NCI-H2171 (cell line): ENCODE measurements around the gene PAX5.

Experiments used
- DNase-seq: peaks from one replicate; lab custom pipeline; 2025; lab: John Stamatoyannopoulos, UW

The PAX5 gene

DNA sequence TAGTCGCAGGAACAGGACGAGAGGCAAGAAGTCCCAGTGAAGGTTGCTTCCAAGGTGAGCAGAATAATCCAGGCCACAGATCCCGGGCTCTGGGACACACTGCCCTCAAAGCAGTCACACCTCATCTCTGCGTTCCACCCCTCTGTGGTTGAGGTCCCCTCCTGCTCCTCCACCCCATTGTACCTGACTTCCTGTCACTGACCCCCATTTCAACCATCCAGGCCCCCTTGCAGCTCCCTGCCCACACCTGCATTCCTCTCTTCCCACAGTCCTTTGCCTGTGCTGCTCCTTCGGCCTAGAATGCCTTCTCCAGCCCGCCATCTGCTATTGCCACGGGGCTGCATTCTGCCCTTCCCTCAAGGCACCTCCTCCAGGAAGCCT, 73.5 kb downstream of the PAX5 start:
- no peak for DNase-seq

DNA sequence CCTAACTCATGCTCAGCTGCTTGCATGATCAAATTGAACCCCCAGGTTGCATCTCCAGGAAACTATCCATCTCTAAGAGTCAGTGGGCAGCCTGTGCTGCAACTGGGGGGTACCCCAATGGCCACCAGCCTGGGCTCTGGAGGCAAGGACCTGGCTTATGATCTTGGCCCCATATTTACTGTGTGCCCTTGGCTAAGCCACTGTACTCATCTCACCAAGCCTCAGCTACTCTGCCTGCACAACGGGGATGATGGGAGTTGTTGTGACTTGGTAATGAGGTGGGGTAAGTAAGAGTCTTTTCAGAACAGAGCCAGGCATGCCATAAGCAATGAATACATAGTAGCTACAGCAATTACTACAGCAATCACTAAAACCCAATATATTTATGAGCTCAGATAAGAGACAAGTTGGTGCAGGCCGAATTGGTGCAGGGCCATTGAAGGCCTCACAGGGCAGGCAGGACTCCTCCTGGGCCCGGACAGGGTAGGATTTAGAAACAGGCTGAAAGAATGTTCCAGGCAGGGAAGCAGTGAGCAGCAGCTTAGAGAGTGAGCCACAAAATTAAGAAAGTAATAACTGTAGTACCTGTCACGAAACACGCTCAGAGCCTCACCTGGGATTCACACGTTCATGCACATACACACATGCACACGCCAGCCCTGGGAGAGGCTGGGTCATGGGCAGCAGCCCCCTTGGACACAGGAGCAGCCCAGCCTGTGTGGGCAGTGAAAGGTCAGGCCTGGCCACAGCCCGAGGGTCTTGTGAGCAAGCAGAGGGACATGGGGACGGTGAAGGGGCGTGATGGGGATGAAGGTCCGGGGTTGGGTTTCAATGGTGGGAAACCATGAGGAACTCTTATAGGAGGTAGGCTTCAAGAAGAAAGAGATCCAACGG, 74.1 kb downstream of the PAX5 start:
- DNase-seq = no peak

DNA sequence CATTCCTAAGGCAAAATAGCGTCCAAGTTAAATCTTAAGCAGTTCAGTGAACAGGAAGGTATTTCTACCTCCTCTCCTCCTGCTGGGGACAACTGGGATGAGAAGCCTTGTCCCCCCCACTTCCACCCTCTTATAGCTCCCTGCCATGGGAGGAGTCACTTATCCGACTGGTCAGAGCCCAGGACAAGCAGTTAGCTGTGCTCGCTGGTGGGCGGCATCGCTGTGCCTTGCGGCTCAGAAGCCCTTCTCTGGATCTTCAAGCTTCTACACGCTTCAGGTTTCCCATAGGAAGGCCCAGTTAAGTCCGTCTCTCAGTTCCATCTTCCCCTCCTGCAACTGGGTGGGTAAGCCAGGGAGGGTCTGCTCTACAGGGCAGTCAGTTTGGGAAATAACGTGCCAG, 77.2 kb downstream of the PAX5 start:
- DNase-seq = no peak

DNA sequence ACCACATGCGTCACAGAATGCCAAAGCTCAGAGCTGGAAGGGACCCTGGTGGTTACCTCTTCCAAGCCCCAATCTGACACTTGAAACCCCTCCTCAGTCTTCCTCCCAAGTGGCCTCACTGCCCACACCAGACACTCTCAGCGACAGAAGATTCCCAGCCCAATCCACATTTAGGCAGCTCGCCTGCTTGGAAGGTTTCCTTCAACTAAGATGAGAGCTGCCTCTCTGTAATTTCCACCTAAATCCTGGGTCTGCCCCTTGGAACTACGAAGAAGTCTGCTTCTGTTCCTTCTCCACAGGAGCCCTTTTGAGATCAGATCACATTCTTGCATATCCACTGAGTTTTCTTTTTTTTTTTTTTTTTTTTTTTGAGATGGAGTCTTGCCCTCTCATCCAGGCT, 83.7 kb downstream of the PAX5 start:
- no peak for DNase-seq

DNA sequence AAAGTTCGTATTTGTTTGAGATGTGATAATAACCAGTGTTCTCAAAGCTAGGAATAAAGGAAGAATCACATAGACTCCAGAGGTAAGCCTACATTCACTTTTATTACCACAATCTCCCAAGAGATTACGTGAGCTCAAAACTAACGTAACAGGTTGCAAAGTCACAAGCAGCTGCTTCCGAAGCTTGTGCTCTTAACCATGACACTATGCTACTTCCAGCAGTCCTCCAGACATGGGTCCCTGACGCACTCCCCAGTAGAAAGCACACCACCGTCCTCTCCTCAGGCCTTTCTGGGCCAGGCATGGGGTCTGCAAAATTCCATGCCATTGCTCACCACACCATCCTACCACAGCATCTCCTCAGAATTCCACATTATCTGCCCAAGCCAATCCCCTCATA, 84.6 kb downstream of the PAX5 start:
- DNase-seq = no peak

DNA sequence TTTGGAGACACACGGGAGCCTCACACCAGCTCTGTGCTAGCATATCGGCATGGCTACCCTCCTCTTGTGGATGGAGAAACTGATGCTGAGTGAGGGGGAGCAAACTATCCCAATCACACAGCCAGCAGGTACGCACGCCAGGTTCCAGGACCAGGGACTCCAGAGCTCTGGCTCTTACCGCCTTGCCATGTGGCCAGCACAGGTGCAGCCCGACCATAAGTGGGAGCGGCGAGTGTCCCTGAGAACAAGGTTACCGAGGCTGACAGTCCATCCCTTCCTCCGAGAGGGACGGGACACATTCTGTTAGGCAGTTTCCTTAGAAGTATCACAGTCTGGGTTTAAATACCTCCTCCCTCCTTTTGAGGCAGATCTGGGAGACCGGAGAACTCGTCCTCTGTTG, 86.0 kb downstream of the PAX5 start:
- no peak for DNase-seq

DNA sequence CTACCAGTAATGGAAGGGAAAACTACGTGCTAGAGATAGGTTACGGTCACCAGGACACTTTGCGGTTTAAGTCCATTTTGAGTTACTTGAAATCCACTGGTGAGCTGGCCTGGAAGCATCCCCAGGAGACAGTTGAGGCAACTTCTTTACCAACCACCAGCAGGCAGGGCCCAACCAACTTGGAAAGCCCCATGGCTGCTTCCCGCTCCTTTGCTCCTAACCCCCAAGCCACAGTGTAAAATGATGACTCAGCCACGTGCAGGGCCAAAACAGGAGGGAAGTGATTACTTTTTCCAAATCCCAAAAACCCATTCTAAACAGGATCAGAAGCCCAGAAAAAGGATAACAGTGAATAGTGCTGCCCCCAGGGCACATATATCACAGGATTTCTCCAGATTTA, 87.4 kb downstream of the PAX5 start:
- DNase-seq = no peak

DNA sequence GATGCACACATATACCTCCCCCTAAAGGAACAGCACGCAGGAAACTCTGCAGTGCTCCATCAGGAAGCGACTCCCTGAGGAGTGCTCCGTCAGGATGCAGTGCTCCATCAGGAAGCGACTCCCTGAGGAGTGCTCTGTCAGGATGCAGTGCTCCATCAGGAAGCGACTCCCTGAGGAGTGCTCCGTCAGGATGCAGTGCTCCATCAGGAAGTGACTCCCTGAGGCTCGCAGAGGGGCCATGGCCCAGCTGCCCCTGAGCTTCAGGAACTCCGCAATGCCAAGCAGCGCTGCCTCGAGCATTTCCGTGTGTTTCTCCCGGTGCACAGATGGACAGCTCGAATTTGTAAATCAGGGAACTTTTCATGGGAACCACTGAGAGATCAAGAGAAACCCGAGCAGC, 88.1 kb downstream of the PAX5 start:
- no peak for DNase-seq

DNA sequence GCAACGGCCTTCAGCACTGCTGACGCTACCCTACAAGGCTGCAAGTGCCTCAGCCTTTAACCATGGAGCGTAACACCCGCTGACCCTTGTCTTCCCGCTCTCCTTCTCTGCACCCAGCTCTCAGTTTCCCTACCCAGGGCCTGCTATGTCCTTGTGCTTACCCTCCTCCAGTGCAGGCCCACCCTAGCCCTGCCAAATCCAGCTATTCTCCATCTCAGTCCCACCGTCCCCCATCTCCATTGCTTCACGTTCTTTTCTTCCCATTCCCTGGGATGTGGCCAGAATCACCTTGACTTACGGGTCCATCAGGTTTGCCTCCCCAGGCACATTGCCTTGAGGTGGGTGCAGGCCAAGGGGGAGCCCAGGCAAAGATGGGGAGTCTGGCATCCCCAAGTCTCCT, 91.2 kb downstream of the PAX5 start:
- no peak for DNase-seq

DNA sequence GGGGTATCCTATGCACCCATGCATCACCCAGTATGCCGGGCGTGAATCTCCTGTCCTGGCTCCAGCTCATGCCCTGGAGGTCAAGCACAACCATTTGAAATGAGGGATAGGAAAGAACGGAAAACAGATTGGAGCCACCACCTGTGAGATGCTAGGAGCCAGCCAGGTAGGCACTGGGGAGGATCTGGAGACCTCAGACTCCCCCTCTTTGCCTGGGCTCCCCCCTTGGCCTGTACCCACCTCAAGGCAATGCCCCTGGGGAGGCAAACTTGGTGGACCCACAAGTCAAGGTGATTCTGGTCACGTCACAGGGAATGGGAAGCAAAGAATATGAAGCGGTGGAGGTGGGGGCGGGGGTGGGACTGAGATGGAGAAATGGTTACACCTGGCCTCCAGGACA, 92.6 kb downstream of the PAX5 start:
- no peak for DNase-seq

DNA sequence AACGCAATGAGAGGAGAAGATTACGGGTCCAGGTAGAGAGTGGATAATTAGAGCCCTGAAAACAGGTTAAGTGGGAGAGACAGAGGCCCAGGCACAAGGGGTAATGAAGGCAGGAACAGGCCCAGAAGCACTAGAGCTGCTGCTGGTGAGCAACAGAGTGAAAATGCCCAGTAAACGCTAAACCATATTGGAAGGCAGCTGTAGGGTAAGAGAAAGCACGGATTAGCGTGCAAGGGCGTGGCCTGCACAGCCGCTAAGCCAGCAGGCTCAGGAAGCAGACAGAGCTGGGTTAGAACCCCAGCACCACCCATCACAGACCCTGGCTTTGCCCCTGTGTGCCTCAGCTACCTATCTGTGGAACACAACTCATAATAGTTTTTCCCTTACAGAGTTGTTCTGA, 93.2 kb downstream of the PAX5 start:
- no peak for DNase-seq

DNA sequence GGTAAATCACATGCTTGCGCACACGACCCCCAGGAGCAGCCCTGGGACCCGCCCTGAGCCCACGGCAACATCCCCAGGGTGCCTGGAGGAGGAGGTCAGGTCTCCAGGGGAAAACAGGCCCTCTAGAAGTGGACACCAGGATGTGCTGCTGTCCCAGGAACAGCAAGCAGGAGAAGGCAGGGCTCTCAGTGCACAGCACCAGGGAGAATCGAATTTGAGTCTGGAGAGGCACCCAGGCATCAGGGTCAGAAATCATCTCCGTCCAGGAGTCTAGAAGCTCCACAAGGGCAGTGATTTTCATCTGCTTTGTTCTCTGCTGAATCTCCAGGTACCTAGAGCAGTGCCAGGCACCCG, 93.6 kb downstream of the PAX5 start:
- no peak for DNase-seq

DNA sequence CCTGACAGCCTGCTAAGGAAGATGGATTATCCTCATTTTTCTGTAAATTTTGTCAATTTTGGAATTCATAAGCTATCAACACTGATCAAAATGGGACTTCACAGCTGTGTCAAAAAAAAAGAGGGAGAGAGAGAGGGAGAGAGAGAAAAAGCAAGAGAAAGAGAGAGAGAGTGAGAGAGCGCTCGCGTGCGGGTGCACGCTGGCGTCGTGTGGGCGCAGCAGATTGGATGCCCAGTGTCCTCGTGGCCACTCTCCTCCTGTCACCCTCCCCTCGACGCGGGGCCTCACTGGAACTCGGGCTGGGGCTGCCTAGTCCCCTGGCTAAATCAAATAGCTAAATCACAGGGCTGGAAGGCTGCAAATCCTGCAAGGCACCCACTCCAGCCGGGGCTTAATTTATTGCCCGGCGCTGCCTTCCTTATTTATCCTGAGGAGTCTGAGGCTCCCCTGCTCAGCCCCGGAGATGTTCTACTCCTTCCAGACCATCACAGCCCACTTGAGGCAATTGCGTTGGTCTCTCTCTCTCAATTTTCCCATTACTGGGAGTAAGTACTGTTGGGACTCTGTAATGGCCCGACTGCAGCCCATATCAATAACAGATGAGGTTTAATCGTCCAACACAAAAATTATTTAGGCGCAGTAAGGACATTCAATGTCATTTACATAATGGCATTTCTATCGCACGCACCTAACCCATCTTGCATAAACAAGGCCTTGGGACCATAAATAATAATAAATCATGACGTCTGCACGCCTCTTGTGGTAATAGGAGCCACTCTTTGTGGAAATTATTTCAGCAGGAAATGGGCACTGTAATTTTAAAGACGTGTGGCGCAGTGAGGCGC, 94.2 kb downstream of the PAX5 start:
- no peak for DNase-seq

DNA sequence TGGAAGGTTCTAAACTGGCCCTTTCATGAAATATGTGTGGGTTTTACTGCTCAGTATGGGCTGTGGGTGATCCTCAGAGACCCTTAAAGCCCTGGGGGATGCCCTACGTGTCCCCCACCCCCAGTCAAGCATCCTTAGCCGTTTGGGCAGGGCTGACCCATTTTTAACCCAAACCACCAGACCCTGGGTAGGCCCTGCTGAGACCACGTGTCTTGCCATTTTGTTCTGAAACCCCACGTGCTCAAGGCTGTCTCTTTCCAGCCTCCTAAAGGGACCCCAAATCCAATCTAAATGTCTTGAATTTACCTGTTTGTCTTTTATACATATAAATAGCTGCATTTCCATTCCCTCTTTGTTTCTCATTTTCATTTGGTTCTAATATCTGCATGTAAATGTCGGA, 94.9 kb downstream of the PAX5 start:
- no peak for DNase-seq

DNA sequence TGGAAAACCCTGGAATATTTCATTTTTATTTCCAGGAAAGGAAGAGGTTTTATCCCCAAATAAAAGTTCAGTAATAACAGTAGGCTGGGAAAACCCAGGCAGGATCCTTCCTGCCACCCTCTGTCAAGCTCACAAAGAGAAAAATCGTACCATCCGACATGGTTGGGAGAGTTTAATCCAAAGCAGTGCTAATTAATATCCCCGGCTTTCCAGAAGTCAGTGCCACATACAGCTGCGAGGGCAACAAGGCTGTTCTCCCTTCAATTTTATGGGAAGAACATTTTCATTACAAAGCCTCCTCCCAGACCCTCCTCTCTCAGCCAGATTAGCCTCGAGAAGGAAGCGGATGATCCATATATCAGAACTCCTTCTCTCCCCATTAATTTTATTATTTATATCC, 95.5 kb downstream of the PAX5 start:
- no peak for DNase-seq

DNA sequence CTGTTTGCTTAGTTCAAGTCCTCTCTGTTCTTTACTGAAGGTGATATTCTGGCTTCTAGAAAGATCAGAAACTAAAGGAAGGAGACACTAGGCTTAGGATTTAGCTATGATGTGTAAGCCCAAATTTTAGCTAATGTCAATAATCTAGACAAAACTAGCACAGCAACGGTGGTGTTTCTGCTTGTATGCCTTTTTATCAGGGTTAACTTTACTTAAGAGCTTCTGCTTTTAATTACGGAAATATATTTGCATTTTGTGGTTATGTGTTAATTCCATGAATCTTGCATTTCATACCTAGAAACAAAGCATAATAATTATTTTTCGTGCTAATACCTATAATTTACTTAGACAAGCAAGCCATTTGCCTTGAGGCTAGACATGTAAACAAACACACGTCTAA, 96.1 kb downstream of the PAX5 start:
- no peak for DNase-seq

DNA sequence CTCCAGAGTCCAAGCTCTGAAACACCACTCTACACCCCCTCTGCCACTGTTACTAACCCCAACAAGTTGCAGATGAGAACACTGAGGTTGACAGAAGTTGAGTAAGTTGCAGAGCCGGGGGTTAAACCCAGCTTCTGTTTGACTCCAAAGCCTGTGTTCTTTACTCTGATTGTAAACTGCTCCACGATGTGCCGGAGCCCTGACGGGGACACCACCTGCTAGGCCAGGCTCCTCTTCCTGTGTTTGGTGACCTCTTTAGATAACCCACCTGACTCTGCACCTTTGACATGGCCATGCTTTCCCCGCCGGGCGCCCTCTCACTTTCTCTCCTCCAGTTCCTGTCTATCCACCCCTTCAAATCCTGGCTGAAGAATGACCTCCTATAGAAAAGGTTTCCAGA, 96.7 kb downstream of the PAX5 start:
- no peak for DNase-seq

DNA sequence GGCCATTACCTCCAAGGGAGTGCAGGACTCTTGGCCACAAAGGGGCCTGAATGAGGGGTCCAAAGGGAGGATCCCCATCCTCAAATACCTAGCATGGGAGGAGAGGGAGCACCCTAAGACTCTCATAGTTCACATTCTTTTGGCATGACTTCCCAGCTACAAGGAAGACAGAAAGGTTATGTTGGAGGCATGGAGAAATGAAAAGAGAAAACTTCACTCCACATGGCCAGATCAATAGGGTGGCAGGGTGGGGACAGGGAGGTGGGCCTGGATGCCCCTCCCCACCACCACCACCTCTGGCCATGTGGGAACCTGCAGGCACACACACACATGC, 97.6 kb downstream of the PAX5 start:
- no peak for DNase-seq

DNA sequence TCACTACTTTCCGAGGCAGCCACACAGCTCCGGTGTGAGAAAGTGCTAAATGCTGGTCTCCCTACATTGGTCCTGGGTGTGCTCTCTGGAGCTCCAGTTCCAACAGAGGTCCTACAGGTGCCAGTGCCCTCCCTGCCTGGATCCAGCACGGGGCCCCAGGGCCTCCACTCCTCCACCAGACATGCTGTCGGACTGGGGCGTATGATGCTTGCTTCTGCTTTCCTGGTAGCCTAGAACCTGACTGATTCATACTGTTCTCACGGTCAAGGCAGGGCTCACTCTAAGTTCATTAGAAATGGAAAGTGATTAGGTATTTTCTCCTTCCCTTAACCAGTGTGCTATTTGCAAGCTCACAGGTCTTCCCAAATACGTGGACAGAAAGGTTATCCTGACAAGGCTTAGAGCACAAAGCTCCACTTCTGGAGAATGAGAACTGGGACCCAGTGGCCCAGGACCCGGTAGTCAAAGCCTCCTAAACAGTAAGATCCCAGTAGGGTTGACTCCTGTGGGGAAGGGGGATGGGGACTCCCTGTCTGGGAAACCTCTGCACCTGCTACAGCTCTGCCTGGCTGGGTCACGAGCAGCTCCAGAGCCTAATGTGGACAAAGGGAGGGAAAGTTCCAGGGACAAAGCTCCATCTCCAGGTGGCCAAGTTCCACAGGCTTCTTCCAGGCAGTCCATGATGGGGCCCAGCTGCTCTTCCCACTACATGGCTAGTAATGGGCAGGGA, 98.1 kb downstream of the PAX5 start:
- no peak for DNase-seq

DNA sequence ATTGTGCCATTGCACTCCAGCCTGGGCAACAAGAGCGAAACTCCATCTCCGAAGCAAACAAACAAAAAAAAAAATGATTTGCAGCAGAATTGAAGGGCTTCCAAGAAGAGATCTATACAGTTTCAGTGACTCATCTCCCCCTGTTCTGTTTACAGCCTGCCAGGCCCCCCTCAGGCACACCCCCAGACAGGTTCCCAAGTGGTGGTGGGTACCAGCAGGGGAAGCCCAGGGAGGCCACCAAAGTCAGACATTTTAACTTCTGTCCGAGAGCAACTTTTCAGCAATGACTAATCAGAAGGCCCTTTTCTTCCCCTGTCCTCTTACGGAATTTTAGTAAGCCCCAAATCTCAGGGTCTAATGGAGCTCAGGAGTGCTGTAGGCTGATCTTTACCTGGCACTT, 98.7 kb downstream of the PAX5 start:
- no peak for DNase-seq

DNA sequence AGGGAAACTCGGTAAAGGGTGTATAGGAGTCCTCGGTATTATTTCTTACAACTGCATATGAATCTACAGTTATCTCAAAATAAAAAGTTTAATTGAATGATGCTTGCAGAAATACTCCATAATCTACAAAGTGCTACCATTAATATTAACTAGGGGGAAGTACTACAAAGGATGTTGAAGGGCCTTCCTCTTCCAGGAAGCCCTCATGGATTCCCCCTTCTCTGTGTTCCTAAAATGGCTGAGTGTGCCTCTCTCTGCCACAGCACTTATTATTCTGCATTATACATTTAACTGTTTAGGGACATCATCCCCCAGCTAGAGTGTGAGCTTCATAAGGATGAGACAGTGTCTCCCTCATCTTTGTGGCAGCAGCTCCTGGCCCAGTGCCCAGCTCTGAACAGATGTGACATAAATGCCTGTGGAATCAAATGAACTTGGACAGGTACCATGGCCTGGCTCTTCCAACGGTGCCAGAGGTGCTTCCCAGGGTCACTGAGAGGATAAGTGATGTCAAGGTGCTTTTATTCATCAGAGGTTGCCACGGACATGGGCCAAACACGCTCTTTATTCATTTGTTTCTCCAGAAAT, 99.5 kb downstream of the PAX5 start:
- peak; percentile 25 for DNase-seq

DNA sequence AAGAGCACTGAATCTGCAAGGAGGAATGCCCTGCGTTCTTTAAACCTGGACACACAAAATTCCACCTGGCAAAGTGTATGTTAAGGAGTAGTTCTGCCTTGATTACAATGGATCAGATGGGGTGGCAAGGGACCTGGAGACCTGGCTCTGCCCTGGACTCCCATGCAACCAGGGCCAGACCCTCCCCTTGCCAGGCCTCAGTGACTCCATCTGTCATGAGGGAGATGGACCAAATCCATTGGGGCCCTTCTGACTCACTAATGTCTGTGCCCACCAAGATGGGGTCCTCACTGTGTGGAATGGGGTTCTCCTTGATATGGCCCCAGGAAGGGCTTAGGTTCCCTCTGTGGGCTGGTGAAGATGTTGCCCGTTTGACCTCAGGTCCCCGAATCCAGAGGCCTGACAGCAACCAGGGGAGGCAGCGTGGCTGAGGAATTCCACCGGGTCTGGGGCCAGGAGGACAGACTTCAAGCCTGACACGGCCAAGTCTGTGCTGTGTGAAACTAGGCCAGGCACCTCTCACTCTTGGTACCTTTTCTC, 100.3 kb downstream of the PAX5 start:
- no peak for DNase-seq
